ENCODE measurements around the gene AIRE. TPM values are rescaled to one million over a fixed set of nuclear protein-coding genes. Genes with fewer than 3 reads are reported as not detected.

AIRE gene
- total RNA-seq, 4 donors from 2014 or later = 1.7 TPM; not detected in 3

- no peaks in the 10 kb centered on the region for H3K9me3 ChIP-seq
- no peaks in the 10 kb centered on the region for H3K27me3 ChIP-seq
- no peak overlapping the region for H3K27ac ChIP-seq
- no peak for TF ChIP-seq POLR2A (IDR thresholded peaks at IDR 0.05)
- TF ChIP-seq, protein P1, sequence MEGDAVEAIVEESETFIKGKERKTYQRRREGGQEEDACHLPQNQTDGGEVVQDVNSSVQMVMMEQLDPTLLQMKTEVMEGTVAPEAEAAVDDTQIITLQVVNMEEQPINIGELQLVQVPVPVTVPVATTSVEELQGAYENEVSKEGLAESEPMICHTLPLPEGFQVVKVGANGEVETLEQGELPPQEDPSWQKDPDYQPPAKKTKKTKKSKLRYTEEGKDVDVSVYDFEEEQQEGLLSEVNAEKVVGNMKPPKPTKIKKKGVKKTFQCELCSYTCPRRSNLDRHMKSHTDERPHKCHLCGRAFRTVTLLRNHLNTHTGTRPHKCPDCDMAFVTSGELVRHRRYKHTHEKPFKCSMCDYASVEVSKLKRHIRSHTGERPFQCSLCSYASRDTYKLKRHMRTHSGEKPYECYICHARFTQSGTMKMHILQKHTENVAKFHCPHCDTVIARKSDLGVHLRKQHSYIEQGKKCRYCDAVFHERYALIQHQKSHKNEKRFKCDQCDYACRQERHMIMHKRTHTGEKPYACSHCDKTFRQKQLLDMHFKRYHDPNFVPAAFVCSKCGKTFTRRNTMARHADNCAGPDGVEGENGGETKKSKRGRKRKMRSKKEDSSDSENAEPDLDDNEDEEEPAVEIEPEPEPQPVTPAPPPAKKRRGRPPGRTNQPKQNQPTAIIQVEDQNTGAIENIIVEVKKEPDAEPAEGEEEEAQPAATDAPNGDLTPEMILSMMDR (IDR thresholded peaks at IDR 0.05) = no peak
- peaks cover 0 to 82% (median 0%) of the 10 kb centered on the region in 3 donors for H3K36me3 ChIP-seq
- H3K4me1 ChIP-seq = no peaks in the 10 kb centered on the region
- no peak for DNase-seq
- H3K4me3 ChIP-seq = no peak overlapping the region
Observed at GRCh38 chr21:44324854-44325107, 39.1 kb downstream of the AIRE start.

- Histone ChIP-seq H3K4me3 (no peak overlapping the region), H3K4me1 (no peaks in the 10 kb centered on the region), H3K36me3 (peaks cover 0 to 73% (median 0%) of the 10 kb centered on the region in 3 donors), H3K27me3 (no peaks in the 10 kb centered on the region), H3K9me3 (no peaks in the 10 kb centered on the region), H3K27ac (no peak overlapping the region)
- TF ChIP-seq, protein P1 (IDR thresholded peaks at IDR 0.05) = no peak
- no peak for TF ChIP-seq POLR2A (IDR thresholded peaks at IDR 0.05)
- DNase-seq = no peak
Observed at GRCh38 chr21:44325386-44326271, 40.0 kb downstream of the AIRE start.

DNA sequence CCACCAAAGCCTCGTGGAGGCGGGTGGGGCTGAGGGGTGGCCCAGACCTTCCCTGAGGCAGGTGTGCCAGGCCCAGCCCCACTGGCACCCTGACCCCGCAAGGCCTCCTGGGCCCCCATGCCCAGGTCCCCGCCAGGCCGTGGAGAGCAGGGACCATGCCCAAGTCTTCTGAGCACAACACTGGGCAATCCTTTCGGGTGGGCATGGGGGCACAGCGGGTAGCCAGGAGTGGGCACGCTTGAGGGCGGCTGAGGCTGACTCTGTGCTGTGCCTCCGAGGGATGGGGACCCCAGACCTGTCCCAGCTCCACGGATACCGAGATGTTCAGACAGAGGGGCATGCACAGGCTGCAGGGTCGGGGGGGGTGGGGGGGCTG, 40.6 kb downstream of the AIRE start:
- no peak overlapping the region for H3K4me3 ChIP-seq
- no peak overlapping the region for H3K27ac ChIP-seq
- TF ChIP-seq, protein P1 (IDR thresholded peaks at IDR 0.05) = no peak
- no peak for TF ChIP-seq POLR2A (IDR thresholded peaks at IDR 0.05)
- H3K27me3 ChIP-seq = no peaks in the 10 kb centered on the region
- H3K9me3 ChIP-seq = no peaks in the 10 kb centered on the region
- H3K36me3 ChIP-seq = peaks cover 0 to 71% (median 0%) of the 10 kb centered on the region in 3 donors
- no peak for DNase-seq
- H3K4me1 ChIP-seq = no peaks in the 10 kb centered on the region

- no peak for TF ChIP-seq POLR2A (IDR thresholded peaks at IDR 0.05)
- TF ChIP-seq, protein P1 (IDR thresholded peaks at IDR 0.05) = no peak
- DNase-seq = no peak
Observed at GRCh38 chr21:44326716-44327602, 41.3 kb downstream of the AIRE start.

DNA sequence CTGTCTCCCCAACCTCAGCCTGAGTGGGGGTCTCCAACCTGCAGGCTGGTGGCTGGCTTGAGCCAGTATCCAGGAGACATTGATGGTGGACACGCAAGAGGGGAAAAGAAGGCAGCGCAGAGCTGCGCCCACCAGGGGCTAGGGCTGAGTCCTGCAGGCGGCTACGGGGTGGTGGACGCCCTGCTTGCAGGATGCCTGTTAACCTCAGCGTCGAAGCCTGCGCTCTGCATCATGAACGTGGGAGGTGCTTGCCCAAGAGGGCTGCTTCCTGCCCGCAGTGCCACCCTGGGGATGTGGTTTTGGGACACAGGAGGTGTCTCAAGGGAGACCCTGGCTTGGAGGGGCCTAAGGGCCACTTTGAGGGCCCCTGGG, 41.9 kb downstream of the AIRE start:
- H3K4me1 ChIP-seq = no peaks in the 10 kb centered on the region
- H3K36me3 ChIP-seq = peaks cover 0 to 64% (median 0%) of the 10 kb centered on the region in 3 donors

More at GRCh38 chr21:44326716-44327602, 41.3 kb downstream of the AIRE start:
- Histone ChIP-seq H3K36me3 (peaks cover 0 to 70% (median 0%) of the 10 kb centered on the region in 3 donors), H3K4me3 (no peak overlapping the region), H3K4me1 (no peaks in the 10 kb centered on the region), H3K27ac (no peak overlapping the region), H3K9me3 (no peaks in the 10 kb centered on the region), H3K27me3 (no peaks in the 10 kb centered on the region)

More for the DNA sequence above, 41.9 kb downstream of the AIRE start:
- Histone ChIP-seq H3K27me3 (no peaks in the 10 kb centered on the region), H3K27ac (no peak overlapping the region), H3K4me3 (no peak overlapping the region), H3K9me3 (no peaks in the 10 kb centered on the region)
- no peak for TF ChIP-seq POLR2A (IDR thresholded peaks at IDR 0.05)
- TF ChIP-seq, protein P1 (IDR thresholded peaks at IDR 0.05) = no peak
- DNase-seq = no peak
